GM18909 (cell line): ENCODE data around the gene FMN2.
"Not testable (repeated sequence)": the region's sequence is repeated elsewhere in the genome, so short reads cannot be mapped to it uniquely, and the experiment has no call there.

Source experiments
- ATAC-seq: cut with Tn5 transposase; IDR thresholded peaks from one replicate; pipeline ENCODE4 v1.9.1; 2021; ENCODE audit warnings: mild to moderate bottlenecking; ENCODE audit not compliant: unreplicated experiment, poor library complexity

FMN2 gene

DNA sequence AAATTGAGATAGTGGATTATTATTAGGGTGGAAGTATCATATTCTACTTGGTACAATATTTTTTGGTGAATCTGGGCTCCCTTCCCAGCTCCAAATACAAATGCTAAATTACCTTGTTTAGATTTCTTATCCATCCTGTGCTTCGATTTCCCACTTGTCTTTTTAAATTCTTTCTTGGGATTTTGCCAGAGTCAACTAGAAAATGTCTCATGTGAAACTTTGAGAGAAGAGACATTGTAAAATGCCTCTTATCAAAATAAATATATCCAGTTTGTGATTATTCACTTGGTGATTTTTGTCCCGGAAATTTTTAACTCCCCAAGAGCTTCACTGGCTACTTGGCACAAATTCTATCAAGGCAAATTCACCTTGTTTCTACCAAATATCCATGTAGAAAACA, 202.0 kb downstream of the FMN2 start:
- no peak for ATAC-seq

DNA sequence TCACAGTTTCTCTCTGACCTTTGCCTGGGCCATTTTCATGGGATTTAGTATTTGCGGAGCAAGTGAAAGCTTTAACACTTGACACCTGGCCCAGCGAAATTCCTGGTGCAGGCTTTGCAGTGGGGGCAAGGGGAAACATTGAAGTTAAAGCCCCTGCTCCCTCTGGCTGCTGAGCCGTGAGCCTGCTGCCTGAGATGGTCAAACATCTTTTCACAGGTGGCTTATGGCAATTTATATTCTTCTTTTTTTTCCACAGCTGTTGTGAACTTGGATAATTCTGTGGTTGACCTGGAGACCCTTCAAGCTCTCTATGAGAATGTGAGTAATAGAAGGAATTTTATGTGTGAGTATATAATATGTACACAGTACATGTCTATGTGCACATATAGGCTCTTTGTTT, 202.9 kb downstream of the FMN2 start:
- ATAC-seq: no peak

DNA sequence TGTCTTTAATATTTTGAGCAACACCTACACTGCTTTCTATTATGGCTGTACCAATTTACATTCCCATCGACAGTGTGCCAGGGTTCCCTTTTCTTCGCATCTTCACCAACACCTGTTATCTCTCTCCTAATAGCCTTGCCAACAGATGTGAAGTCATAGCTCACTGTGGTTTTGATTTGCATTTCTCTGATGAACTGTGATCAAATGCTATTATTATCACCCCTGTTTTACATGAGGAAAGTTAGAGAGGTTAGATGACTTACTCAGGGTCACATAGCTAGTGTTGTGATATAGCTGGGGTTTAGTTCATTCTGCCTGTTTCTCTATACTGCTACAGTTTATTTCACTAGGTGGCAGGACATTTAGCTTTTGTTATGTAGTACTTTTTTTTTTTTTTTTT, 204.1 kb downstream of the FMN2 start:
- no peak for ATAC-seq

DNA sequence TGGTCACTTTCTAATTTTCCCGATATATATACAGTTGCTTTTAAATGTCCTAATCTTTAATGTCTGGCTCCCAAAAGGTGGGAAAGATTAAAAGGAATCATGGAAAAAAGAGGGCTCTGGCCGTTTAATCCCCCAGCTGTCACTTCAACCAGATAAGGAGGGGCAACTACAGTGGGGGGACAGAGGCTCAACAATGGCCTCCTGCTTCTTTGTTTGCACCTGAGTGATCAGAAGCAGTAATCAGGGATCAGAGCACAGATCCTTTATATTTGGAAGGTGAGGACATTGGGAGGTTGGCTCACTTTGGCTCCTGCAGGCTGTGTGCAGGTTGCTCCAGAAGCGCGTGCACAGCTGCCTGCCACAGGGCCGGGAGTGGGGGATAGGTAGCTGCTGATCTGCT, 212.8 kb downstream of the FMN2 start:
- no peak for ATAC-seq

DNA sequence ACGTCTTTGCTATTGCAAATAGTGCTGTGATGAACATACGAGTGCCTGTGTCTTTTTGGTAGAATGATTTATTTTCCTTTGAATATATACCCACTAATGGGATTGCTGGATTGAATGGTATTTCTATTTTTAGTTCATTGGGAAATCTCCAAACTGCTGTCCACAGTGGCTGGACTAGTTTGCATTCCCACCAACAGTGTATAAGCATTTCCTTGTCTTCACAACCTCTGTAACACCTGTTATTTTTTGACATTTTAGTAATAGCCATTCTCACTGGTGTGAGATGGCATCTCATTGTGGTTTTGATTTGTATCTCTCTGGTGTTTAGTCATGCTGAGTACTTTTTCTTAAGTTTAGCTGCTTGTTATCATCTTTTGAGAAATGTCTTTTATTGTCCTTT, 215.0 kb downstream of the FMN2 start:
- no peak for ATAC-seq

DNA sequence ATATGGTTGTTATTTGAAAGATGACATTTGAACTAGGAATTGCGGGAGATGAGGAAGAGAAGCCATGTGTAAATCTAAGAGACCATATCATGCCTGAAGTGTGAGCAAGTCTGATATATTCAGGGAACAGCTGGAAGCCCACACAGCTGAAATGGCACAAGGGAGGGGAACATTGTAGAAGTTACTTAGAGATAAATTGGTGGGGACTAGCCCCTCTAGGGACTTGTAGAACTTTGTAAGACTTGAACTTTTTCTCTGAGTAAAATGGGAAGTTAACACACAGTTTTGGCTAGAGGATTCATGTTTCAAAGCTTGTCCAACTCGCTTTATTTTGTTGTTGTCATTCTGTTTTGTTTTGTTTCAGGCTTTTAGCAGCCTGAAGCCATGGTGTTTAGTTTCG, 216.4 kb downstream of the FMN2 start:
- ATAC-seq: no peak

DNA sequence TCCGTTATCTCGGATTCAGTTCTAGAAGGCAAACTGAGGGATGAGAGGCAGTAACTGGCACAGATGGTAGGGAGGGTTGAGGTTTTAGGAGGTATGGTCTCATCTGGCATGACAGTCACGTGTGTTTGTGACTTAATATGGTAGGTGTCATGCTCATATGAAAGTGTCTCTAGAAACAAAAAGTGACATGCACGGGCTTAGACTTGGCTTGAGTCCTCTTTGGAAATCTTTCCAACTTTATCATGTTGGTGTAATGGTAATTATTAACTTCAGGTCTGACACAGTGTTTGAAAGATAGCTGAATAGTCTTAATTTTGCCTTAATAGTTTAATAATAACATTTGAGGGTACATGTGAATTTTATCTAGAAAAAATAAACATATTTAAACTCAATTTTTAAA, 218.1 kb downstream of the FMN2 start:
- no peak for ATAC-seq

DNA sequence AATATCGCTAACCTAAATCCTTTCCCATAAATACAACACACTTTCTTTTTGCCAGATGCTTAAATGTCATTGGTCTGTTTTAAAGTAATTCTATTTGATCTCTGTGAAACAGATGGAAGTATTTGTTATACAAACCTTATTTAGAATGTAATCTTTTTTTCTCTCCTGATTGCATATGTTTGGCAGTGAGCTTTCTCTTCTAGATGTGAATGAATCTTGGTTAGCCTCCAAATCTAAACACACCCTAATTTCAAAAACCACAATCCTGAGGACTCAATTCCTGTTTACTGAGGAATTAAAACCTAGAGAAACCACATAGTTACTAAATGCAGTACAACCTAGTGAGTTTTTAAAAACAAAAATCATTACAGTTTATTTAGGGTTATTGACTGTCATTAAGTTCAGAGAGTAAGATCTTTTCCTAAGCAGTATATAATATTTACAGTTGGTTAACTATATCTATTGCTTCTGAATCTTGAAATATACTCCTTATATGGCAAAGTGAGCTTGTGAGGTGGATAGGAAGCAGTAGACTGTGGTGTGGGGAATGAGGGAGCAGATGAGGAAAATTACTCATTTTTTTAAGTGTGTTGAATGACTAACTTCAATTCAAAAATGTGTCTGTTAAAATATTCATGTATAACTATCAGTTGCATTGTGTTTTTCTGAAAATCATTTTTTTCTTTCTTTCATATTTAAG, 218.7 kb downstream of the FMN2 start:
- no peak for ATAC-seq

DNA sequence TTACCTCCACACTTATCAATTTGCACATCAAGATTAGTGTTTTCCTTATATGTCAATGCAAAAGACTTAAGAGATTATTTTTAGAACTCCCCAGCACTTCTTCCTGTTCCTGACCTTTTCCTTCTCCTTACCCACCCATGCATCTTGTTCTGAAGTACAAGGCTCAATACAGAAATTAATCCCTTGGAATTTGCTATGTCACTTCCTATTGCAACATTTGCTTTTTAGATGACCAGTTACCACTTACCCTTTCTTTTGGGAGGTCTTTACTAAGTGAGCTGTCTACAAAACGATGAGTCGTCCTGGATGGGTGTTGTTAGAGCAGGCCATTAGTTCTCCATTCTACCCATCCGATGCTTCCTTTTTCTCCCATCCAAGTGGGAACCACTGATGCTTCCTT, 221.2 kb downstream of the FMN2 start:
- ATAC-seq: no peak

DNA sequence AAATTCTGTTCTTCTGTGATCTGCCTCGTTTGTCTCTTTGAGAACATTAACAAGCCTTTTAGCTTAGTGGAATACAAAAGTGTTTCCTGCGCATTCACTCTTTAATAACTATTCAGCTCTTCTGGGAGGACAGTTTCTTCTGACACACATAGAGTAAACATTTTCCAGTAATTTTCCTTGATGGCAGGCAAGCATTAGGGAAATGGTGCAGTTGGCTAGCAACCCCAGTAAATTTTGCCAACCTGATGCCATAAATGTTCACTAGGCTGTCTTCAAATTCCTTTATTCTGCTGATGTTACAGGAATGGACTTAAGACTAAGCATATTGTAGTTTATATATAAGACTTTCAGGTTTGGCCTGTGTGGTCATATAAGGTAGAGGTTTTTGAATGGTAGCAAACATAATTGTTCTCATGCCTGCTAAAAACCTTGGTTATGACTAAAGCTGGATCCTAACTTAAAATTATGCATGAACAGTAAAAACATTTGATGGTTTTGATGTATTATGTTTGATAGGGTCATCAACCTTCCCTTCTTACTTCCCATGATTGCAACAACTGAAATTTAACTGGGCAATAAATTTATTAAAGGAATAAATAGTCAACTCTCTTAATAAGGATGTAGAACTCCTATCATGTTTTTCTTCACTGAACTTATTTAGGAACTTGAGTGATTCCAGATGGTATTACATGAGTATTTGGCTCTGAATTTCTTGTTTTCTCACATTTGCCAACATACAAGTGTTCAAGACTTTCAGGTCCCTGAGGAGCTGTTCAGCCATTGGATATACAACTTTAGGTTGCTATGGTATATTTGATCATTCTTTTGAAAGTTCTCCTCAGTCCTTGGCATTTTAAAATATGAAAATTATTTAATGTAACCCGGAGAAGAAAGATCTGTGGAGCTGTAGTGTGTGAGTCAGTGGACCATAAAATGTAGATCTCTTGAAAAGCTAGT, 223.4 kb downstream of the FMN2 start:
- ATAC-seq: no peak

DNA sequence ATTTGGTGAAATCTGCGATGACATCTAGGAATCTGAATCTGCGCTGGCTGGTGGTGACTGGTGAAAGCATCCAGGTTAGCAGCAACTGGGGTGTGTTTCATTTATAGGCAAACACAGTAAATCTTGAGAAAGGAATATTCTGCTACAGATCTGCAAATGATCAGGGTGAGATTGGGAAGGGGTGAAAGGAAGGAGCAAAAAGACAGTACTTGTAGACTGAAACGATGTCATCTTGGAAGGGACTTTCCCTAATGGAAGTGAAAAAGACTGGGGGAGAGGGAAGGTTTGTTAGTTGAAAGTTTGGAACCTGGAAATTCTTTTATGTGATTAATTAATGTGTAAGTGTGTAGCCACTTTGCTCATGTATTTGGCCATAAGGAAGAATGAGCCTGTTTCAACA, 228.3 kb downstream of the FMN2 start:
- no peak for ATAC-seq

DNA sequence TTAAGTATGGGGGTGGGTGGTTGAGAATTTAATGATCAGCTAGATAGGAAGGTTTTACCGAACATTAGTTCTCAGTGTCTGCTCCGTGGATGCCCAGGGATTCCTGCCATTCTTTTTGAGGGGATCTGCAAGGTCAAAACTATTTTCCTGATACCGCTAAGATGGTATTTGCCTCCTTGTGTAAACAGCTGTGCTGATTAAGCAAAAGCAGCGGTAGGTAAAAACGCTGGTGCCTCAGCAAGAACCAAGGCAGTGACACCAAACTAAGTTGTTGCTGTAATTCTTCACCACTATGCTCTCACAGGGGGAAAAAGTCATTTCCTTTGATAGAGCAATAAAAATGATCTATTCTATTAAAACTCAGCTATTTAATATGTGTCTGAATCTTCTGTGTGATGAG, 229.0 kb downstream of the FMN2 start:
- no peak for ATAC-seq

DNA sequence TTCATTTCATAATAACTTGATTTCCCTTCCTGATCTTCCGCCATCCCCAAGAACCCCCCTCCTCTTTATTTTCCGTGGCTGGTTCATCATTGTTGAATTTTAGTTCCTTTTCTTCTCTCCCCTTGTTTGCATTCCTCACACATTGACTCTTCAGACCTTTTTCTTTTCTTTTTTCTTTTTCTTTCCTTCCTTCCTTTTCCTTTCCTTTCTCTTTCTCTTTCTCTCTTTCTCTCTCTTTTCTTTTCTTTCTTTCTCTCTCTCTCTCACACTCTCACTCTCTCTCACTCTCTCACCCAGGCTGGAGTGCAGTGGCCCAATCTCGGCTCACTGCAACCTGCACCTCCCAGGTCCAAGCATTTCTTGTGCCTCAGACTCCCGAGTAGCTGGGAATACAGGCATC, 231.3 kb downstream of the FMN2 start:
- ATAC-seq: no peak

DNA sequence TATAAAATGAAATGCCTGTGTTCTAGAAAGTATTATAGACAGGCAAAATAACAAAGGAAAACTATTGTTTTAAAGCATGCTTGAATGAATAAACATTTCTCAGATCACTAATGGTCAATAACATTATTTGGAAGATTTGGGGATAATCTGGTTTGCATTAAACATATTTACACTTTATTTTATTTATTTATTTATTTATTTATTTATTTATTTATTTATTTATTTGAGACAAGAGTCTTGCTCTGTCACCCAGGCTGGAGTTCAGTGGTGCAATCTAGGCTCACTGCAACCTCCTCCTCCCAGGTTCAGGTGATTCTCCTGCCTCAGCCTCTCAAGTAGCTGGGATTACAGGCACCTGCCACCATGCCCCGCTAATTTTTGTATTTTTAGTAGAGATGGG, 236.7 kb downstream of the FMN2 start:
- not testable (repeated sequence) for ATAC-seq

DNA sequence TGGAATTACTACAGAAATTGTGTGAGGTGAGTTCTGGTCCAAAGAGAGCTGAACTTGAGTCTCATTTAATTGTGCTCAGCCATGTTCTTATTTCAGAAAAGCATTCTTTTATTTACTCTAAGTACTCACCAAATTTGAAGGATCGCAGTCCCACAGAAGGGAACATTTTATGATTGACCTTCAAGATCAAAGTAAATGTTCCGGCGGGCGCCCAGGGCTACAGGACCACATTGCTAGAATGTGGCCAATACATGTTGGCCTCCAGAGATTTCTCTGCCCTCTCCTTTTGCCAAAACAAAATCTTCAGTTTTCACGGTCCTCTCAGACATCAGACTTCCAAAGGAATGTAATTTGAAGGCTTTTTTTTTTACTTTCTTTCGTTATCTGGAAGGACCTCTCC, 237.8 kb downstream of the FMN2 start:
- no peak for ATAC-seq

DNA sequence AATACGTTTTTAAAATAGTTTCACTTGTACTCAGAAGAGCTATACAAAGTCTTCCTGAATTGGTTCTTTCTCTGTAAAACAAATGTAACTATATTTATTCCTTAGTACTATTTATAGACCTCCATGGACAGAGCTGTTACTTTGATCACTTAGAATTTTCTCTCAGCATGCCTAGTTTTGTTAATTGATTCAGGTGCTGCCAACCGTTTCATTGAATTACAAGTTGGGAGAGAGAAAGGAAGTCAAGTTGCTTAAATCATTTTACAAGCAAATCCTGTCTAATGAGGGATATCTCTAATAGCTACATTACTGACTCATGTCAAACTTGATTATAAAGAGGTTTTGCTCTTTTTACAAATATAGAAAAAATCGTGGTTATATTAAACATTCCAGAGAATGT, 241.0 kb downstream of the FMN2 start:
- no peak for ATAC-seq

DNA sequence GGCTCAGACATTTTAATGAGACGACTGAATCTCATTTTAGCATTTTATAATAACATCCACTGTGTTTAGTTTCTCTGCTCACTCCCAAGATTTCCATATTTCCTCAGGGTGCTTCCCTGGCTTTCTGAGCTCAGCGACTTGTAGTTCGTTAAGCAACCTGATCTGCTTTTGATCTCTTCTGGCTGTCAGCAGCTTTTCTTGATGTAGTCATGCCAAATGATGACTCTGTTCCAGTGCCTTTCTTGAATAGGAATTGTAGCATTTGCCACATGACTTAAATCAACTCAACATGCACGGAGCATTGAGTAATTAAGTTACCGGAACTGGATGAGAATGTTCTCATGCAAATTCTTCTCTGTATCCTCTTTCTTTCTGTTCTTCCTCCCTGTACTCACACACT, 246.1 kb downstream of the FMN2 start:
- no peak for ATAC-seq

DNA sequence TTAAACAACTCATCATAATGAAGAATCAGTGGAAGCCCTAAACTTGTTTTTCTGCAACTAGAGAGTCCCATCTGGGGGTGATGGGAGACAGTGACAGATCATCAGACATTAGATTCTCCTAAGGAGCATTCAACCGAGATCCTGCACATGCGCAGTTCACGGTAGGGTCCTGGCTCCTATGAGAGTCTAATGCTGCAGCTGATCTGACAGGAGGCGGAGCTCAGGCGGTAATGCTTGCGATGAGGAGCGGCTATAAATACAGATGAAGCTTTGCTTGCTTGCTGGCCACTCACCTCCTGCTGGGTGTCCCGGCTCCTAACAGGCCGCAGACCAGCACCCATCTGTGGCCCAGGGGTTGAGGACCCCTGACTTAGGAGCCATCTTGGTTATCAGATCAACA, 247.2 kb downstream of the FMN2 start:
- ATAC-seq: no peak

DNA sequence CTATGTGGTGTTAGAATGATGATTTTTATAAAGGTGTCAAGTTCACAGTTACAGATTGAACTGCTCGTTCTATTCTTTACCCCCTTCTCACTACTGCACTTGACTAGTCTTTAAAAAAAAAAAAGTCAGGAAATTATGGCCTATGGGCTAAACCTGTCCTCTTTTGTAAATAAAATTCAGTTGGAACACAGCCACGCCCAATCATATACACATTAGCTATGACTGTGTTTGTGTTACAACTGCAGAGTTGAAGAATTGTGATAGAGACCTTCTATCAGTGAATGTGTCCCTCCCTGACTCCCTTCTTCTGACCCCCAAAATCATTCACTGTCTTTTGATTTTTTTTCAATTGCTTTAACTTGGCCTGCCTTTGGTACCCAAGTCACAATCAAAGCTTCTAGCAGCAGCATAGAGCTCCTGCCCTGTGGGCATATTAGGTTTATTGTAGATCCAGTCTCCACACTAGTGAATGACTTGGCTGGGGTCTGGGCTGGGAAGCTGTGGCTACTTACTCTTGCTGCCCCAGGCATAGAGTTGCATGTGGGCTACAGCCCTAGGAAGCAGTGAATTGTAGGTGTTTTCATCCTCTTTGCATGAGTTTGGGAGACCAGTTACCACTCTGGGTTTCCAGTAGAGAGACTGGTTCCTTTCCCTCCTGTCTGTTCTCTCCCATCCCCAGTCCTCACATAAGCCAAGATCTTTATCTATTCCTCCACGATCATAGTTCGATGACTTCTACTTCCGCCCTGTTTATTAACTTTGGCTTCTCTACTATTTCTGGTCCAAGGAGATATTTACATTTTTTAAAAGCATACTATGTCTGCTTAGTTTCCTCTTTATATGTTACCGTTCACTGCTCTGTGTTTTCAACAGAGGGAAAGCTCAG, 249.9 kb downstream of the FMN2 start:
- no peak for ATAC-seq

DNA sequence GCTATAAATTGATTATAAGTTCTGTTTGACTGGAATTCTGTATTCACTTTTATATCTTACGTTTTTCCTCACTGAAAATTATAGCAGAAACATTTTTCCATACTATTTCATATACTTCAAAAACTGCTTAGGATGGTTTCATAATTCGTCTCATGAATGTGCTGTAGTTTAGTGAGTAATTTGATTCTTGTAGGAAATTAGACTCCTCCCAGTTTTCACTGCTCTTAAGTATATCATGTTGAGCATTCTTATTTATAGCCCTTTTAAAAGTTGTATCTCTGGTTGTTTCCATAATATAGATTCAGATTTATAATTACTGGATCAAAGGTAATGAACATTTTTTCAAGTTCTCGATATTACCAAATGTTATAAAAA, 250.6 kb downstream of the FMN2 start:
- no peak for ATAC-seq

DNA sequence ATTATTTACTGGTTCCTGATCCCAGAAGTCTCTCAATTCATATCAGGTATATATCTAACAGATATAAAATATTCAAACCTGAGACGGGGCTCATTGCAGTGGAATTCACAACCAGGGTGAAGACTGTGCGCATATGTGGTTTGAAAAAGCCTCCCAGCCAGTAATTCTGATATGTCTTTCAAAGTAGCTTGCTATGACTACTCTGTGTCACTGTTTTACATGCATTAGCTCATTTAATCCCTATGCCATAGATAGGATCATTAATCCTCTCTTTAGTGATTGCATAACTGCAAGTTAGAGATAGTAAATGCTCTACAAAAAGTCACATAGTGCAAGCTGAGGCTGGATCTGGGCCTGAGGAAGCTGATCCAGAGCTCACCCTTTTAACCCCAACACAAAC, 251.4 kb downstream of the FMN2 start:
- no peak for ATAC-seq
